ENCODE results near the gene TRMT1.
"Not testable (repeated sequence)": the region's sequence is repeated elsewhere in the genome, so short reads cannot be mapped to it uniquely, and the experiment has no call there.

The TRMT1 gene

DNA sequence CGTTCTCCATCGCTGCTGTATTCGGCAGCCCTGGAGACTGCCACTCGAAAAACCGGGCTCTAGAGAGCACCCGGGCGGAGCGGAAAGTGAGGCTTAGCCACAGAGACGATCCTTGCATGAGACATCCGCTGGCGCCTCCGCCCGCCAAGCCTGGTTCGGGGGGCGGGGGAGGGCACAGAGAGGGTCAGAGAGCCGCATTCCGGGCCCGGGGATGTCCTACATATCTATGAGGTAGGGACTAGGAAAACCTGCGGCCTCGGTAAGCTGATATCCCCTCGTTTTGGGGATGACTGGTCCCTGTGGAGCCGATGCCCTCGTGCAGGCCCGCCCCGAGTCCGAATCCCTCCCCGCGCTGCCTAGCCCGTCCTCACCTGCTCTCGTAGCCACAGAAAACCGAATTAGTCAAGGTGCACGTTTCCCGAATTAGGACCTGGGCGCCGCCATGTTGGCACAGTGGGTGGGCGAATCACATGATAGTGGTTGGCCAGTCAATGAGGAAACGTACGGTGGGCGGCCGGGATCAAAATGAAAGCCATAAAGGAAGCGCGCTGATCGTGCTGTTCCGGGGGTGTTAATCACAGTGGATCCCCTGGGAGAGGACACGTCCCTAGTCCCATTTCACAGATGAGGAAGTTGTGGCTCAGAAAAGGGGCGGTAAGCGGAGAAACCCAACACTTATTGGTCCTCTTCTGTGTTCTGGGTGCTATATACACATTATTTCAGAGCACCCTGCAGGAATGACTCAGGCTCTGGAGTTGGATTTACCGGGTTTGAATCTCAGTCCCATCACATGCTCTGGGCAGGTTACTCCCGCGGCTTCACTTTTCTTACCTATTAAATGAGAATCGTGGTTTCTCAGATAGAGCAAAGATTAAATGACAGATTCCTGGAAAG is at the start of gene TRMT1:
Gene TRMT1, minus strand, starts transcription at position 459 of the 894 bp plus-strand sequence. Its CDS starts 341 bp downstream, at position 118.
- TF ChIP-seq, protein P1, sequence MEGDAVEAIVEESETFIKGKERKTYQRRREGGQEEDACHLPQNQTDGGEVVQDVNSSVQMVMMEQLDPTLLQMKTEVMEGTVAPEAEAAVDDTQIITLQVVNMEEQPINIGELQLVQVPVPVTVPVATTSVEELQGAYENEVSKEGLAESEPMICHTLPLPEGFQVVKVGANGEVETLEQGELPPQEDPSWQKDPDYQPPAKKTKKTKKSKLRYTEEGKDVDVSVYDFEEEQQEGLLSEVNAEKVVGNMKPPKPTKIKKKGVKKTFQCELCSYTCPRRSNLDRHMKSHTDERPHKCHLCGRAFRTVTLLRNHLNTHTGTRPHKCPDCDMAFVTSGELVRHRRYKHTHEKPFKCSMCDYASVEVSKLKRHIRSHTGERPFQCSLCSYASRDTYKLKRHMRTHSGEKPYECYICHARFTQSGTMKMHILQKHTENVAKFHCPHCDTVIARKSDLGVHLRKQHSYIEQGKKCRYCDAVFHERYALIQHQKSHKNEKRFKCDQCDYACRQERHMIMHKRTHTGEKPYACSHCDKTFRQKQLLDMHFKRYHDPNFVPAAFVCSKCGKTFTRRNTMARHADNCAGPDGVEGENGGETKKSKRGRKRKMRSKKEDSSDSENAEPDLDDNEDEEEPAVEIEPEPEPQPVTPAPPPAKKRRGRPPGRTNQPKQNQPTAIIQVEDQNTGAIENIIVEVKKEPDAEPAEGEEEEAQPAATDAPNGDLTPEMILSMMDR (IDR thresholded peaks at IDR 0.05; ENCODE audit: low read depth, low read length) = no peak
- H3K36me3 ChIP-seq = peaks cover 55% of the 10 kb centered on the region
- H3K27ac ChIP-seq = peak within 1 kb of the TSS; percentile 88
- no peaks in the 10 kb centered on the region for H3K9me3 ChIP-seq (ENCODE audit: severe bottlenecking)
- DNase-seq = peak; percentile 95
- H3K27me3 ChIP-seq (ENCODE audit: insufficient read depth, low read depth, severe bottlenecking) = no peaks in the 10 kb centered on the region
- peak within 1 kb of the TSS; percentile 96 for H3K4me3 ChIP-seq (ENCODE audit: low read depth, low read length)

DNA sequence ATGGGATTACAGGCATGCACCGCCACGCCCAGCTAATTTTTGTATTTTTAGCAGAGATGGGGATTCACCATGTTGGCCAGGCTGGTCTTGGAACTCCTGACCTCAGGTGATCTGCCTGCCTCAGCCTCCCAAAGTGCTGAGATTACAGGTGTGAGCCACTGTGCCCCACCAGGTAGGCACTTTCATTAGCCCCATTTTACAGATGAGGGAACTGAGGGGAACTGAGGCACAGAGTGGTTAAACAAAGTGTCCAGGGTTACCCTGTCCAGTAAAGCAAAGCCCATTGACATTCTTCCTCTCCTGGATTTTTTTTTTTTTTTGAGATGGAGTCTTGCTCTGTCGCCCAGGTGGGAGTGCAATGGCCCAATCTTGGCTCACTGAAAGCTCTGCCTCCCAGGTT is 49.6 kb upstream of the TRMT1 start:
- not testable (repeated sequence) for DNase-seq; H3K27ac ChIP-seq; H3K4me3 ChIP-seq (ENCODE audit: low read depth, low read length); H3K36me3 ChIP-seq; H3K27me3 ChIP-seq (ENCODE audit: insufficient read depth, low read depth, severe bottlenecking); H3K9me3 ChIP-seq (ENCODE audit: severe bottlenecking)

DNA sequence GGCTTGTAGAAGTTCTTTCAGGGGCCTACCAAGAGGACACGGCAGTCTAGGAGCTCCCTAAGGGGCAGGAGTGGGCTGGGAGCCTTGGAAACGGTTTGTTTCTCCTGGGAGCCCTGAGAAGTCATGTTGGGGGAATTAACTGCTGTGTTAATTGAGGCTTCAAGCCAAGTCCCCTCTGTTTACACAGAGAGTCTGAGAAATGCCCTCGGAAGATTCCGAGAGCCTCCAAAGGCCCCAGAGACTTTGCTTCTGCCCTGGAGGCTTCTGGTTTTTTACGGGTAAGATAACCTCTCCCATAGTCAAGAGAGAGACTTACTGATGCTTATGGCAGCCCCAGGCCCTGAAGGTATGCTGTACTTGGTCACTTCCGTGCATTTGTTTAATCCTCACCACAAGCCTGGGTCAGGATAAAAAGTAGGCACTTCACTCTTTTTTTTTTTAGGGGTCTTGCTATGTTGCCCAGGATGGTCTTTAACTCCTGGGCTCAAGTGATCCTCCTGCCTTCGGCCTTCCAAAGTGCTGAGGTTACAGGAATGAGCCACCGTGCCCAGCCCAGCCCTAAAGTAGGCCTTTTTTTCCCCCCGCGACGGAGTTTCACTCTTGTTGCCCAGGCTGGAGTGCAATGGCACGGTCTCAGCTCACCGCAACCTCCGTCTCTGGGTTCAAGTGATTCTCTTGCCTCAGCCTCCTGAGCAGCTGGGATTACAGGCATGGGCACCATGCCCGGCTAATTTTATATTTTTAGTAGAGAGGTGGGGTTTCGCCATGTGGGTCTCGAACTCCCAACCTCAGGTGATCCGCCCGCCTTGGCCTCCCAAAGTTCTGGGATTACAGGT is 48.8 kb upstream of the TRMT1 start:
- TF ChIP-seq, protein P1 (IDR thresholded peaks at IDR 0.05; ENCODE audit: low read depth, low read length) = no peak
- Histone ChIP-seq H3K27me3 (ENCODE audit: insufficient read depth, low read depth, severe bottlenecking) (no peaks in the 10 kb centered on the region), H3K9me3 (ENCODE audit: severe bottlenecking) (no peaks in the 10 kb centered on the region), H3K4me3 (ENCODE audit: low read depth, low read length) (no peak overlapping the region), H3K36me3 (no peaks in the 10 kb centered on the region), H3K27ac (peak overlapping the region; percentile 100)
- DNase-seq = no peak

DNA sequence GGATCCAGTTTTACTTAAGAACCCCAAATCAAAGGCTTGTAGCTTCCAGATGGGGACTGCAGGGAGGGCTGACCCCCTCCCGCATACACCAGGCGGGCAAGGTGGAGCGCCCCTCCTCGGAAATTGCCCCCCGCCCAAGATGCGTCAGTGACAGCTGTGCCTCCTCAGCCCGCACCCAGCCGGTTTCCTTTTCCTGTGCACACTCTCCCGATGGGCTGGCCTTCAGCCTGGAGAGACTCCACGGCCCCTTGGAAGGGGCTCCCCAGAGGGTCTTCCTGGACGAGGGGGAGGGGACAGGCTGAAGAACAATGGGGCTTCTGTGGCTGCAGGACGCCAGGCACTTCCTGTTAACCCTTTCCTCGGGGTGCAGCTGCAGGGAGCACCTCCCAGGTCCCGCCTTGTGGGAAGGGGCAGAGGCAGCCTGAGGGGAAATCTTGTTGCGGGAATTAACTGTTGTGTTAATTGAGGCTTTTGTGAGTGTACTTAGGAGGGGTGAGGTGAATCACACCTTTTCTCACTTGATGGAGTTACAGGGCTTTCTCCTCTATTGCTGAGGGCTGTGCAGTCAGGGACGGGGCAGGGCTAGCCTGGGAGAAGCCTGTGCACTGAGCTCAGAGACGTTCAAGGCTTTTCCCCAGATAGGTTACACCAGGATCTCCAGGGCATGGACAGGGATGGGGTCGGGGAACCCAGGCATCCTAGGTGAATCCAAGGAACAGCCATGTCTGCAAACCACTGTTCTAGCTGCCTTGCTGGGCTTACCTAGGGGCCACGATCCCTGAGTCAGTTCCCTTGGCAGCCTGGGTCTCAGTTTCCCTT is 48.0 kb upstream of the TRMT1 start:
- Histone ChIP-seq H3K9me3 (ENCODE audit: severe bottlenecking) (no peaks in the 10 kb centered on the region), H3K36me3 (no peaks in the 10 kb centered on the region), H3K27ac (peak overlapping the region; percentile 100), H3K27me3 (ENCODE audit: insufficient read depth, low read depth, severe bottlenecking) (no peaks in the 10 kb centered on the region), H3K4me3 (ENCODE audit: low read depth, low read length) (peak overlapping the region; percentile 66)
- DNase-seq = peak; percentile 86
- TF ChIP-seq, protein P1 (IDR thresholded peaks at IDR 0.05; ENCODE audit: low read depth, low read length) = no peak

DNA sequence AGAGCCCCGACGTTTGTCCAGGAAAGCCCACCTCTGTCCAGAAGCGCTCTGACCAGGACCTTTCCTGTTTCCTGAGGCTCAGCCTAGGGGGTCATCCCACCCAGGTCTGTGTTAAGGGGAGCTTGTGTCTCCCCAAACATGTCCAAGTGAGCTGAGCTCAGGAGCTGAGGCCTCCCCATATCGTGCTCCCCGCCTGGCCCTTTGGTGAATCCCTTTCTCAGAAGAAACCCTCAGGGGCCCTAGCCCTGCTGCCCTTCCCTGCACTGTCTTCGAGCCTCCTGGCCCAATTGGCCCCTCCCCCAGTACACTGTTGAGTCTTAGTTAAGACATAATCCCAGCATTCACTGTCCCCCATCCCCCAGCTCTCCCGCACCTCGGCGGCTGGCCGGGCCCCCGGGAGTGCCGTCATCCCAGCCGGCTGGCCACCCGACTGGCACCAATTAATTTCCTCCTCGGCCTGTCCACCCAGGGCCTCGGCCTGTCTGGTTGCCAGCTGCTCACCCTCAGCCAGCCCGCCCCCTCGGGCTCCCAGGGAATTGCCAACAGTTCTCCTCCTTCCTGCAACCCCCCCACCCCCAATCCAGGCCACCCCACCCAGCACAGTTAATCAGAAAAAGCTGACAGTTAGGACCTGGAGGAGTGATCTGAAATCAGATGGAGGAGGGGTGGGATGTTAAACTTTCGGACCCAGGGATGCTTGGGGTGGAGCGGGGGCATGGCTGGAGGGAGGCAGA is 47.2 kb upstream of the TRMT1 start:
- H3K4me3 ChIP-seq (ENCODE audit: low read depth, low read length) = peak overlapping the region; percentile 66
- peak; percentile 98 for DNase-seq

More for the DNA sequence above, 47.2 kb upstream of the TRMT1 start:
- Histone ChIP-seq H3K9me3 (ENCODE audit: severe bottlenecking) (no peaks in the 10 kb centered on the region), H3K36me3 (no peaks in the 10 kb centered on the region), H3K27ac (peak overlapping the region; percentile 100), H3K27me3 (ENCODE audit: insufficient read depth, low read depth, severe bottlenecking) (no peaks in the 10 kb centered on the region)
- TF ChIP-seq, protein P1 (IDR thresholded peaks at IDR 0.05; ENCODE audit: low read depth, low read length) = no peak
